Placental pericyte (primary cell): ENCODE data around the gene ECI2. TPM values are rescaled to one million over a fixed set of nuclear protein-coding genes. Genes with fewer than 3 reads are reported as not detected.

Source experiments
- total RNA-seq: library from RNA; depleted of rRNA; stranded (reverse); fragments of >200 nt; gene quantifications from 2 replicates; pipeline ENCODE4 v1.2.3, GENCODE V29; 2012

Gene ECI2
- total RNA-seq = 88.4 and 132 TPM in 2 replicates

GRCh38 chr6:4134841-4135664 is at the start of gene ECI2:
Gene ECI2, minus strand, starts transcription at chr6:4135575. Its CDS starts 15 bp downstream, at chr6:4135560.

GRCh38 chr6:4078691-4079471 is 56.5 kb downstream of the ECI2 start, which contains the start of gene FAM217A:
Gene FAM217A, minus strand, starts transcription at chr6:4079137. Its CDS starts 1,723 bp downstream, at chr6:4077414.

Other genes with a start within 250 kb of the ECI2 start
- gene FAM217A, start 56.4 kb downstream of the ECI2 start, total RNA-seq = not detected in 2 replicates